NT2/D1 (cell line): ENCODE data around the gene BAAT.

ENCODE experiments used
- SUZ12 ChIP-seq: IDR thresholded peaks from 2 replicates; pipeline ENCODE4 v1.6.1; 2011; ENCODE audit not compliant: insufficient read length, insufficient read depth; ENCODE audit errors: extremely low read depth
- ZNF274 ChIP-seq: IDR thresholded peaks from 2 replicates; pipeline ENCODE4 v1.6.1; 2011; ENCODE audit warnings: mild to moderate bottlenecking, low read depth, low read length

DNA sequence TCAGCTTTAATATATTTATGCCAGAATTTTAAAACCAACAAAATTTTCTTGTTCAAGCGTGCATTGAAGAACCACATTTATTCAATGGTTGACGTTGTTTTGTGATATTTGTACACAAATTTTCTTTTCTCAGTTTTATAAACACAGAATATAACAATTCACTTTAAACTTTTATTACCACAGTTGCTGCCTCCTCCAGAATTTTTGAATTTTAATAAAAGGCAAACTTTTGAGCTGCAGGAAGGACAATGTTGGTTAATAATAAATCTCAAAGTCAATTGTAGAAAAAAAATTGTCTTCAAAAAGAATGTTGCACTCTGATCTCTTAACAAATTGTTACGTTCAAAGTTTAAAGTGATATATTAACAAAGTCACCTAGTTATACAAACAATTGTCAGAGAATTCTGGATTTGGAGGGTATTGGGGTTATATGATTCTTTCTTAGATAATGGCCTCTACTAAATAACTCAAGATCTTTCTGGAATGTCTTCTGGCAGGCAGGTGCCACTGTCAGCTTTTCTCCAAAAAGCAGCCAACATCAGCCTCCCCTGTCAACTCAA lies 60.5 kb downstream of the BAAT start:
- no peak for TF ChIP-seq ZNF274
- TF ChIP-seq SUZ12 = no peak
